Peyer's patch (tissue), 4 donors: Measurements from ENCODE around the gene CRIP2. TPM values are rescaled to one million over a fixed set of nuclear protein-coding genes. Genes with fewer than 3 reads are reported as not detected.

Experiments
- DNase-seq, 3 donors: peaks; one replicate each; pipeline ENCODE4 v3.0.0-alpha.2; 2017 to 2019
- H3K27ac ChIP-seq, 4 donors: fragments of 200-600 bp; sonication (generic); one replicate each; pipeline ENCODE4 v1.5.1; 2016 to 2019
- H3K27me3 ChIP-seq, 2 donors: fragments of 200-600 bp; sonication (generic); one replicate each; pipeline ENCODE4 v1.5.1; 2019
- H3K36me3 ChIP-seq, 3 donors: fragments of 200-600 bp; sonication (generic); one replicate each; pipeline ENCODE4 v1.5.1; 2016 to 2019
- H3K4me1 ChIP-seq, 4 donors: fragments of 200-600 bp; sonication (generic); one replicate each; pipeline ENCODE4 v1.5.1; 2016 to 2019
- H3K4me3 ChIP-seq, 4 donors: fragments of 200-600 bp; sonication (generic); 1 replicate in 3 of 4; 2 replicates in 1 of 4; pipeline ENCODE4 v1.5.1; 2016 to 2019; ENCODE audit warnings: mild to moderate bottlenecking in 1 of 4
- H3K9me3 ChIP-seq, 4 donors: fragments of 200-600 bp; sonication (generic); one replicate each; pipeline ENCODE4 v1.5.1; 2016 to 2019; ENCODE audit warnings: mild to moderate bottlenecking in 1 of 4
- CTCF ChIP-seq, 6 experiments: fragments of 450-650 bp in 4 of 6; fragments of 200-600 bp in 2 of 6; sonication (generic) in 1 of 6; IDR thresholded peaks; one replicate each; pipeline ENCODE4 v1.5.1; 2017 to 2019; ENCODE audit warnings: antibody characterized with exemption in 6 of 6, mild to moderate bottlenecking in 3 of 6, moderate library complexity in 1 of 6
- POLR2A ChIP-seq, 2 donors: fragments of 450-650 bp; IDR thresholded peaks; one replicate each; pipeline ENCODE4 v1.5.1; 2017; ENCODE audit warnings: antibody characterized with exemption in 2 of 2, mild to moderate bottlenecking in 2 of 2, moderate library complexity in 2 of 2
- total RNA-seq, 4 donors: library from RNA; depleted of rRNA; stranded (reverse); fragments of >200 nt; gene quantifications; one replicate each; pipeline ENCODE4 v1.1.0, GENCODE V29; 2016

The CRIP2 gene
- total RNA-seq, 4 donors from 2014 or later: 20.8 to 69.3 (median 41.9) TPM

GRCh38 chr14:105427936-105428485 lies 46.6 kb upstream of the CRIP2 start:
- Histone ChIP-seq H3K4me1 (no peaks in the 10 kb centered on the region), H3K36me3 (no peaks in the 10 kb centered on the region), H3K9me3 (no peaks in the 10 kb centered on the region), H3K4me3 (no peak overlapping the region), H3K27ac (no peak overlapping the region), H3K27me3 (no peaks in the 10 kb centered on the region)
- DNase-seq: no peak
- TF ChIP-seq POLR2A (IDR thresholded peaks at IDR 0.05) (no peak), CTCF (IDR thresholded peaks at IDR 0.05) (no peak)

- H3K9me3 ChIP-seq: no peaks in the 10 kb centered on the region
- no peak overlapping the region for H3K27ac ChIP-seq
- no peak for DNase-seq
- no peaks in the 10 kb centered on the region for H3K27me3 ChIP-seq
- H3K36me3 ChIP-seq: no peaks in the 10 kb centered on the region
- no peak for TF ChIP-seq POLR2A (IDR thresholded peaks at IDR 0.05)
- no peaks in the 10 kb centered on the region for H3K4me1 ChIP-seq
- H3K4me3 ChIP-seq: no peak overlapping the region
Observed at GRCh38 chr14:105430042-105430441, 44.6 kb upstream of the CRIP2 start.

GRCh38 chr14:105430565-105430964 lies 44.1 kb upstream of the CRIP2 start:
- Histone ChIP-seq H3K27ac (no peak overlapping the region), H3K4me1 (no peaks in the 10 kb centered on the region), H3K27me3 (no peaks in the 10 kb centered on the region), H3K4me3 (no peak overlapping the region), H3K9me3 (no peaks in the 10 kb centered on the region), H3K36me3 (no peaks in the 10 kb centered on the region)
- DNase-seq: no peak
- TF ChIP-seq POLR2A (IDR thresholded peaks at IDR 0.05) (no peak), CTCF (IDR thresholded peaks at IDR 0.05) (no peak)

- H3K27me3 ChIP-seq: no peaks in the 10 kb centered on the region
- no peak for DNase-seq
- no peaks in the 10 kb centered on the region for H3K36me3 ChIP-seq
- H3K4me3 ChIP-seq: no peak overlapping the region
- TF ChIP-seq CTCF (IDR thresholded peaks at IDR 0.05): no peak
- TF ChIP-seq POLR2A (IDR thresholded peaks at IDR 0.05): no peak
- H3K4me1 ChIP-seq: no peaks in the 10 kb centered on the region
- H3K27ac ChIP-seq: no peak overlapping the region
- no peaks in the 10 kb centered on the region for H3K9me3 ChIP-seq
Observed at GRCh38 chr14:105431256-105431655, 43.4 kb upstream of the CRIP2 start.

GRCh38 chr14:105432657-105433056 lies 42.0 kb upstream of the CRIP2 start:
- H3K27ac ChIP-seq: no peak overlapping the region
- H3K9me3 ChIP-seq: no peaks in the 10 kb centered on the region
- peaks cover 0 to 4% (median 0%) of the 10 kb centered on the region in 4 donors for H3K4me1 ChIP-seq
- no peaks in the 10 kb centered on the region for H3K36me3 ChIP-seq
- H3K27me3 ChIP-seq: no peaks in the 10 kb centered on the region
- DNase-seq: no peak
- H3K4me3 ChIP-seq: no peak overlapping the region
- no peak for TF ChIP-seq POLR2A (IDR thresholded peaks at IDR 0.05)
- no peak for TF ChIP-seq CTCF (IDR thresholded peaks at IDR 0.05)

GRCh38 chr14:105433161-105433605 lies 41.4 kb upstream of the CRIP2 start:
- Histone ChIP-seq H3K4me1 (peaks cover 0 to 6% (median 0%) of the 10 kb centered on the region in 4 donors), H3K36me3 (no peaks in the 10 kb centered on the region), H3K27ac (no peak overlapping the region), H3K27me3 (no peaks in the 10 kb centered on the region), H3K9me3 (no peaks in the 10 kb centered on the region), H3K4me3 (no peak overlapping the region)
- DNase-seq: no peak
- TF ChIP-seq POLR2A (IDR thresholded peaks at IDR 0.05): no peak
- no peak for TF ChIP-seq CTCF (IDR thresholded peaks at IDR 0.05)
